ENCODE measurements around the gene C17orf113. TPM values are rescaled to one million over a fixed set of nuclear protein-coding genes. Genes with fewer than 3 reads are reported as not detected.

C17orf113 gene
- total RNA-seq, 1 experiment from 2014 or later = 0.74 TPM

DNA sequence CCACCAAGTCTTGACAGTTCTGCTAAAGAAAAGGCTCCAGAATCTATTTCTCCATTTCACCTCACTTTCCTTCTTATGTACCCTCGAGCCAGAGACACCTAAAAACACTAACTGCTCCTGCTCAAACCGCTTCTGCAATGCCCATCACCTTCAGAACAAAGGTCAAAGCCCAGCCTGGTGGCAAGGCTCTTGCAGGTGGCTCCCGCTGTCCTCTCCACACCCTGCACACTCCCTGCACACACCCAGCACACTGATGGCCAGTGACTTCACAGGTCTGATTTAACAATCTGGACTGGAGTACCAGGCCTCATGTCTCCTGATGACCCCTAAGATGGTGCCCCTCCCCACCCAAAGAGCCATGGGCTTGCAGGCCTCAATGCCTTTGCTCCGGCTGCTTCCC, 9.8 kb upstream of the C17orf113 start:
- CTCF ChIA-PET = no interaction called here
- in situ Hi-C loops (cut with HindIII; ENCODE audit: low pct_unique_long_range_greater_than_20kb, low sequenced_read_pairs) = no loop called here
- BruUV-seq (replicated peaks) = no TSS peak

DNA sequence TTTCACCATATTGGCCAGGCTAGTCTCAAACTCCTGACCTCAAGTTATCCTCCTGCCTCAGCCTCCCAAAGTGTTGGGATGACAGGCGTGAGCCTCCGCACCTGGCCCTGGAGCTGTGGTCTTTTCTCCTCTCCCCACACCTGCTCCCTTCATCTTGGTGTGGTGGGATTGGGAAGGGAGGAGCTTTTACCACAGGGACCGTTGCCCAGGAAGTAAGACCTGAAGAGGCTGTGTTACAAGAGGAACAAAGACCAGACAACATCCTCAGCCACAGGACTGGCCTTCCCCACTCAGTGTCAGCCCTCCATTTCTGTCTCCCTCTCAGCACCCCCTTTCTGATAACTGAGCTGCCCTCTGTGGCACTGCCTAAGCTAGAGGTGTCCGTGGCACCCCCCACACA, 9.4 kb upstream of the C17orf113 start:
- POLR2A ChIA-PET = no interaction called here
- CTCF ChIA-PET = no interaction called here
- H3K27me3 ChIP-seq (ENCODE audit: control insufficient read depth, insufficient read depth, low read length) = no peaks in the 10 kb centered on the region
- BruUV-seq (replicated peaks) = no TSS peak
- H3K4me1 ChIP-seq (ENCODE audit: control insufficient read depth, insufficient read depth, low read length) = peaks cover 6% of the 10 kb centered on the region; the same call in 1 of the 2 replicates
- DNase-seq (ENCODE audit: low read depth, low spot score) (no peak), ATAC-seq (no peak)
- no peaks in the 10 kb centered on the region for H3K36me3 ChIP-seq (ENCODE audit: control insufficient read depth, insufficient read depth, low read length)
- no peak for TF ChIP-seq TCF7L2 (IDR thresholded peaks at IDR 0.05; ENCODE audit: low read depth, low read length)
- TF ChIP-seq, protein P1, sequence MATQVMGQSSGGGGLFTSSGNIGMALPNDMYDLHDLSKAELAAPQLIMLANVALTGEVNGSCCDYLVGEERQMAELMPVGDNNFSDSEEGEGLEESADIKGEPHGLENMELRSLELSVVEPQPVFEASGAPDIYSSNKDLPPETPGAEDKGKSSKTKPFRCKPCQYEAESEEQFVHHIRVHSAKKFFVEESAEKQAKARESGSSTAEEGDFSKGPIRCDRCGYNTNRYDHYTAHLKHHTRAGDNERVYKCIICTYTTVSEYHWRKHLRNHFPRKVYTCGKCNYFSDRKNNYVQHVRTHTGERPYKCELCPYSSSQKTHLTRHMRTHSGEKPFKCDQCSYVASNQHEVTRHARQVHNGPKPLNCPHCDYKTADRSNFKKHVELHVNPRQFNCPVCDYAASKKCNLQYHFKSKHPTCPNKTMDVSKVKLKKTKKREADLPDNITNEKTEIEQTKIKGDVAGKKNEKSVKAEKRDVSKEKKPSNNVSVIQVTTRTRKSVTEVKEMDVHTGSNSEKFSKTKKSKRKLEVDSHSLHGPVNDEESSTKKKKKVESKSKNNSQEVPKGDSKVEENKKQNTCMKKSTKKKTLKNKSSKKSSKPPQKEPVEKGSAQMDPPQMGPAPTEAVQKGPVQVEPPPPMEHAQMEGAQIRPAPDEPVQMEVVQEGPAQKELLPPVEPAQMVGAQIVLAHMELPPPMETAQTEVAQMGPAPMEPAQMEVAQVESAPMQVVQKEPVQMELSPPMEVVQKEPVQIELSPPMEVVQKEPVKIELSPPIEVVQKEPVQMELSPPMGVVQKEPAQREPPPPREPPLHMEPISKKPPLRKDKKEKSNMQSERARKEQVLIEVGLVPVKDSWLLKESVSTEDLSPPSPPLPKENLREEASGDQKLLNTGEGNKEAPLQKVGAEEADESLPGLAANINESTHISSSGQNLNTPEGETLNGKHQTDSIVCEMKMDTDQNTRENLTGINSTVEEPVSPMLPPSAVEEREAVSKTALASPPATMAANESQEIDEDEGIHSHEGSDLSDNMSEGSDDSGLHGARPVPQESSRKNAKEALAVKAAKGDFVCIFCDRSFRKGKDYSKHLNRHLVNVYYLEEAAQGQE (IDR thresholded peaks at IDR 0.05; ENCODE audit: insufficient read depth in 1 of 2, low read depth in 2 of 2, low read length in 1 of 2) = no peak
- TF ChIP-seq POLR2AphosphoS5 (IDR thresholded peaks at IDR 0.05; ENCODE audit: low read depth, low read length) = no peak
- TF ChIP-seq SIN3A (IDR thresholded peaks at IDR 0.05; ENCODE audit: borderline replicate concordance, insufficient read depth, low read depth, low read length) = no peak
- TF ChIP-seq, protein P2, sequence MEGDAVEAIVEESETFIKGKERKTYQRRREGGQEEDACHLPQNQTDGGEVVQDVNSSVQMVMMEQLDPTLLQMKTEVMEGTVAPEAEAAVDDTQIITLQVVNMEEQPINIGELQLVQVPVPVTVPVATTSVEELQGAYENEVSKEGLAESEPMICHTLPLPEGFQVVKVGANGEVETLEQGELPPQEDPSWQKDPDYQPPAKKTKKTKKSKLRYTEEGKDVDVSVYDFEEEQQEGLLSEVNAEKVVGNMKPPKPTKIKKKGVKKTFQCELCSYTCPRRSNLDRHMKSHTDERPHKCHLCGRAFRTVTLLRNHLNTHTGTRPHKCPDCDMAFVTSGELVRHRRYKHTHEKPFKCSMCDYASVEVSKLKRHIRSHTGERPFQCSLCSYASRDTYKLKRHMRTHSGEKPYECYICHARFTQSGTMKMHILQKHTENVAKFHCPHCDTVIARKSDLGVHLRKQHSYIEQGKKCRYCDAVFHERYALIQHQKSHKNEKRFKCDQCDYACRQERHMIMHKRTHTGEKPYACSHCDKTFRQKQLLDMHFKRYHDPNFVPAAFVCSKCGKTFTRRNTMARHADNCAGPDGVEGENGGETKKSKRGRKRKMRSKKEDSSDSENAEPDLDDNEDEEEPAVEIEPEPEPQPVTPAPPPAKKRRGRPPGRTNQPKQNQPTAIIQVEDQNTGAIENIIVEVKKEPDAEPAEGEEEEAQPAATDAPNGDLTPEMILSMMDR (IDR thresholded peaks at IDR 0.05) = no peak
- in situ Hi-C loops (cut with HindIII; ENCODE audit: low pct_unique_long_range_greater_than_20kb, low sequenced_read_pairs) (no loop called here), intact Hi-C loops (cut with micrococcal nuclease; ENCODE audit: unreplicated experiment) (no loop called here)
- H3K9me3 ChIP-seq (ENCODE audit: control insufficient read depth, insufficient read depth, low read depth, low read length) = no peaks in the 10 kb centered on the region
- H3K27ac ChIP-seq (ENCODE audit: low read length) = no peak overlapping the region
- H3K4me3 ChIP-seq (ENCODE audit: low read depth in 2 of 2, low read length in 2 of 2) = no peak overlapping the region

More for the DNA sequence above, 9.8 kb upstream of the C17orf113 start:
- Histone ChIP-seq H3K4me1 (ENCODE audit: control insufficient read depth, insufficient read depth, low read length) (peaks cover 6% of the 10 kb centered on the region; the same call in 1 of the 2 replicates), H3K27ac (ENCODE audit: low read length) (no peak overlapping the region), H3K4me3 (ENCODE audit: low read depth in 2 of 2, low read length in 2 of 2) (no peak overlapping the region), H3K27me3 (ENCODE audit: control insufficient read depth, insufficient read depth, low read length) (no peaks in the 10 kb centered on the region), H3K9me3 (ENCODE audit: control insufficient read depth, insufficient read depth, low read depth, low read length) (no peaks in the 10 kb centered on the region), H3K36me3 (ENCODE audit: control insufficient read depth, insufficient read depth, low read length) (no peaks in the 10 kb centered on the region)
- POLR2A ChIA-PET = no interaction called here
- no peak for DNase-seq (ENCODE audit: low read depth, low spot score)
- TF ChIP-seq, protein P1 (IDR thresholded peaks at IDR 0.05; ENCODE audit: insufficient read depth in 1 of 2, low read depth in 2 of 2, low read length in 1 of 2) = no peak
- TF ChIP-seq TCF7L2 (IDR thresholded peaks at IDR 0.05; ENCODE audit: low read depth, low read length) (no peak), POLR2AphosphoS5 (IDR thresholded peaks at IDR 0.05; ENCODE audit: low read depth, low read length) (no peak), SIN3A (IDR thresholded peaks at IDR 0.05; ENCODE audit: borderline replicate concordance, insufficient read depth, low read depth, low read length) (no peak)
- TF ChIP-seq, protein P2 (IDR thresholded peaks at IDR 0.05) = no peak
- intact Hi-C loops (cut with micrococcal nuclease; ENCODE audit: unreplicated experiment) = no loop called here
- no peak for ATAC-seq

All from Panc1 (cell line).